Liver (tissue), 3 donors: ENCODE results near the gene CEMP1.

Experiments
- ATF3 ChIP-seq: IDR thresholded peaks from 2 replicates; pipeline ENCODE4 v1.6.1; 2016; ENCODE audit warnings: antibody characterized with exemption
- CTCF ChIP-seq: fragments of 150-350 bp; IDR thresholded peaks from 2 replicates; pipeline ENCODE4 v1.5.1; 2017; ENCODE audit warnings: improper control_type of control experiment, low read depth, low read length; ENCODE audit not compliant: missing input control
- JUND ChIP-seq, 2 donors: IDR thresholded peaks; 2 replicates each; pipeline ENCODE4 v1.6.1; 2016; ENCODE audit warnings: antibody characterized with exemption in 2 of 2
- RAD21 ChIP-seq, 2 donors: IDR thresholded peaks; 2 replicates each; pipeline ENCODE4 v1.6.1; 2016; ENCODE audit warnings: antibody characterized with exemption in 2 of 2, mild to moderate bottlenecking in 2 of 2
- REST ChIP-seq: IDR thresholded peaks from 2 replicates; pipeline ENCODE4 v1.6.1; 2016; ENCODE audit warnings: antibody characterized with exemption, mild to moderate bottlenecking
- TAF1 ChIP-seq: conservative IDR thresholded peaks from 2 replicates; pipeline ENCODE4 v1.6.1; 2016; ENCODE audit warnings: antibody characterized with exemption, mild to moderate bottlenecking
- YY1 ChIP-seq: IDR thresholded peaks from 2 replicates; pipeline ENCODE4 v1.6.1; 2016; ENCODE audit warnings: antibody characterized with exemption, mild to moderate bottlenecking
- donor health status: healthy.
- donor health status: healthy.

- TF ChIP-seq REST (no peak), CTCF (no peak), TAF1 (no peak), YY1 (no peak), JUND (IDR thresholded peaks at IDR 0.05) (no peak), ATF3 (no peak), RAD21 (IDR thresholded peaks at IDR 0.05) (no peak)
Measured at GRCh38 chr16:2482708-2483534, 48.3 kb downstream of the CEMP1 start.
